ENCODE results near the gene LAG3. TPM values are rescaled to one million over a fixed set of nuclear protein-coding genes. Genes with fewer than 3 reads are reported as not detected.

Gene LAG3
- polyA plus RNA-seq, 1 donor = 0.80 TPM

DNA sequence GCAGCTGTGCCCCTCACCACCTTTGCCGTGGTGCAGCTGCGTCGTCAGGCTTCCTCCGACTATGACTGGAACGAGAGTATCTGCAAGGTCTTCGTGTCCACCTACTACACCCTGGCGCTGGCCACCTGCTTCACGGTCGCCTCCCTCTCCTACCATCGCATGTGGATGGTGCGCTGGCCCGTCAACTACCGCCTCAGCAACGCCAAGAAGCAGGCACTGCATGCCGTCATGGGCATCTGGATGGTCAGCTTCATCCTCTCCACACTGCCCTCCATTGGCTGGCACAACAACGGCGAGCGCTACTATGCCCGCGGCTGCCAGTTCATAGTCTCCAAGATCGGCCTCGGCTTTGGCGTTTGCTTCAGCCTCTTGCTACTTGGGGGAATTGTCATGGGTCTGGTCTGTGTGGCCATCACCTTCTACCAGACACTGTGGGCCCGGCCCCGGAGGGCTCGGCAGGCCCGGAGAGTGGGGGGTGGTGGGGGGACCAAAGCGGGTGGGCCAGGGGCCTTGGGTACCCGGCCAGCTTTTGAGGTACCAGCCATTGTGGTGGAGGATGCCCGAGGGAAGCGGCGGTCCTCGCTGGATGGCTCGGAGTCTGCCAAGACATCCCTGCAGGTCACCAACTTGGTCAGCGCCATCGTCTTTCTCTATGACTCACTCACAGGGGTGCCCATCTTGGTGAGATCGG is 51.9 kb downstream of the LAG3 start:
- DNase-seq = no peak

DNA sequence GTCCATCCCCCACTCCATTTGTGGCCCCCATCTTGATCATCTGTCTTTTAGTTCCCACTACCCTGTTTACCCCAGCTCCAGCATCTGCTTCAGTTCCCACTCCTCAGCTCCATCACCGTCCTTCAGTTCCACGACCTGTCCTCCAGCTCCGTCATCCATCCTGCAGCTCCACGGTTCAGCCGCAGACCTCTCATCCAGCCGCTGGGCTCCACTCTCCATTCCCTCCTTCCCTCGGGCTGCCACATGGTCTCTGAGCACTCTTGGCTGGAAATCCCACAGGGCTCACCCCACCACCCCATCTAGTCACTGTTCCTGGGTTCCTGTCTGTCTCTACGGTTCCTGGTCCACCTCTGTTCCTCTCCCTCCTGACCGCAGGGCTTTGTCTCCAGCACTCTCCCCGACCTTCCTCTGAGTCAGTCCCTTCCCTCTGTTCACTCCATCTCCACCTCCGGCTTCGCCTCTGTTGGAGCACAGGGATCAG is 52.6 kb downstream of the LAG3 start:
- no peak for DNase-seq

DNA sequence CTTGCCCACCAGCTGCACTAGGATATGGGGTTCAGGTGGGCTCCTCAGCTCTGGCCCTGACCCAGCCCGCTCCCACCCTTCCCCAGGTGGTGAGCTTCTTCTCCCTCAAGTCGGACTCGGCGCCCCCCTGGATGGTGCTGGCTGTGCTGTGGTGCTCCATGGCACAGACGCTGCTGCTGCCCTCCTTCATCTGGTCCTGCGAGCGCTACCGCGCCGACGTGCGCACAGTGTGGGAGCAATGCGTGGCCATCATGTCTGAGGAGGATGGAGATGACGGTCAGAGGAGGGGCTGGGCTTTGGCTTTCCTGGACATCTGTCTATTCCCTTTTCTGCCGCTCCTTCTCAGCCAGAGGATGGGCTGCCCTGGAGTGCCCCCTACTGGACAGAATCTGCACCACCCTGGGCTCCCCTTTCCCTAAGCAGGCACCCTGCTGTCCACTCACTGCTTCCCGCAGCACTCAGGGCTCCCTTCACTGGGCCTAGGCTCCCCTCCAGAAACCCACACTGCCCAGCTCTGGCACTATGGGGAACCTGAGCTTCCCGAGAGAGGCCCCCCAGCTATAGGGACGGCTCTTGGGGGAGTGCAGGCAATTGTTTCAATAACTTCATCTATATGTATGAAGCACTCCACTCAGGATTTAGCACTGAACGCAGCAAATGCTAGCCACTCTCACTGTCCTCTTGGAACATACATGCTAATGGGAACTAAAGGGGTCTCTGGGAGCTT is 53.2 kb downstream of the LAG3 start:
- peak; percentile 90 for DNase-seq

DNA sequence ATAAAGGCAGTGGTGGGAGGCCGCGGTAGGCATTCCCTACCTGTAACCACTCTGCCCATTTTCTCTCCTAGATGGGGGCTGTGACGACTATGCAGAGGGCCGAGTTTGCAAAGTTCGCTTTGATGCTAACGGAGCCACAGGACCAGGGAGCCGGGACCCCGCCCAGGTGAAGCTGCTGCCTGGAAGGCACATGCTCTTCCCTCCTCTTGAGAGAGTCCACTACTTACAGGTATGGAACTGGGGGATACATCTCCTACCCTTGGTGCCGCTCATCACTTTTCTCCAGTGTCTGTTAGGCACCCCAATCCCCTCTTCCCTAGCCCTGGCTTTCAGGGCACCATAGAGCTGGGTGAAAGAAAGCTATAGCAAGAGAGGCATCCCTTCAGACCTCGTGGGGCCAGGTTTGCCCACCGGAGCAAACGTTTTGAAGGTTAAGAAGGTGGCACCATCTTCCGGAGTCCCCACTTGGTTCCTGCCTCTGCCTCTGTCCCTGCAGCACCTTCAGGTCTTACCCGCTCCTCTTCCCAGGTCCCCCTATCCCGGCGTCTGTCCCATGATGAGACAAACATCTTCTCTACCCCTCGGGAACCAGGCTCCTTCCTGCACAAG is 53.9 kb downstream of the LAG3 start:
- DNase-seq = no peak

DNA sequence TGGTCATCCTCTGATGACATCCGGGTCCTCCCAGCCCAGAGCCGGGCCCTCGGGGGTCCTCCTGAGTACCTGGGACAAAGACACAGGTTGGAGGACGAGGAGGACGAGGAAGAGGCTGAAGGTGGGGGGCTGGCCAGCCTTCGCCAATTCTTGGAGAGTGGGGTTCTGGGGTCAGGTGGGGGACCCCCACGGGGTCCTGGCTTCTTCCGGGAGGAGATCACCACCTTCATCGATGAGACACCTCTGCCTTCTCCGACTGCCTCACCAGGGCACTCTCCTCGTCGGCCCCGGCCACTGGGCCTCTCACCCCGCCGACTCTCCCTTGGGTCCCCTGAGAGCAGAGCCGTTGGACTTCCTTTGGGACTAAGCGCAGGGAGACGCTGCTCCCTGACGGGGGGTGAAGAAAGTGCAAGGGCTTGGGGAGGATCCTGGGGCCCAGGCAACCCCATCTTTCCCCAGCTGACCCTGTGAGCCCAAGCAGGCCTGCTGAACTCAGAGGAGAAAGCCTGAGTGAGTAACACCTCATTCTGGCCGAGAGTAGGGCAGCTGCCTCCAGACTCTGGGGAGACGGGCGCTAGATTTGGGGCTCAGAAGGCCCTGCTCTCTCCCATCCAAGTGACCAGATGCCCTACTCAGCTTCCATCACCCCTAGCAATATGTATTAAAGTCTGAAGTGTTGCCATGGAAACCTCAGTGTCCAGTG is 54.6 kb downstream of the LAG3 start:
- no peak for DNase-seq

DNA sequence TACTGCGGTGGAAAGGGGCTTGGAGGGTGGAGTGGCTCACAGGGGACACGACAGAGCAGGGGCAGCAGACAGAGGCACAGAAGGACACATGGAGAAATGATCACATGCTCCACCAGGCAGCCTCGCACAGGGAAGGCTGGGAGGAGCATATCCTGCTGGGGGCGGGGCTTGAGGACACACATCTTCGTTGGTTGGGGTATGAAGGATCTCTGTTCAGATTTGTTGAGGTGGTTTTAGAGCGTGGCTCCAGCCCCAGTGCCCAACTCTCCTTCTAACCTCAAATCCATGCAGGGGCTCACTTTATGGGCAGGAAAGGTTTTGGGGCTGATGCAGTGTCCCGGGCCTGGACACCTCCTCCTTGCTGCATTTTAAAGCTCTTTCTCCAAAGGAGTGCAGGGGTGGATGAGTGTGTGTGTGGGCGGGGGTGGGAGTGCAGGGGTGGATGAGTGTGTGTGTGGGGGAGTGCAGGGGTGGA is 55.2 kb downstream of the LAG3 start:
- DNase-seq = peak; percentile 89

Other genes starting within 250 kb of the LAG3 start
- gene GAPDH, start 238.0 kb upstream of the LAG3 start, polyA plus RNA-seq (ENCODE audit: insufficient read length) = 5,261 TPM
- 41.0 TPM for gene IFFO1, start 216.5 kb upstream of the LAG3 start, polyA plus RNA-seq (ENCODE audit: insufficient read length)
- gene NOP2, start 204.2 kb upstream of the LAG3 start, polyA plus RNA-seq (ENCODE audit: insufficient read length) = 25.7 TPM
- gene CHD4, start 165.1 kb upstream of the LAG3 start, polyA plus RNA-seq (ENCODE audit: insufficient read length) = 174 TPM
- gene LPAR5, start 136.6 kb upstream of the LAG3 start, polyA plus RNA-seq (ENCODE audit: insufficient read length) = 2.4 TPM
- 2.9 TPM for gene ACRBP, start 125.1 kb upstream of the LAG3 start, polyA plus RNA-seq (ENCODE audit: insufficient read length)
- gene ING4, start 109.4 kb upstream of the LAG3 start, polyA plus RNA-seq (ENCODE audit: insufficient read length) = 47.6 TPM
- gene ZNF384, start 83.1 kb upstream of the LAG3 start, polyA plus RNA-seq (ENCODE audit: insufficient read length) = 50.4 TPM
- 2.4 TPM for gene PIANP, start 71.7 kb upstream of the LAG3 start, polyA plus RNA-seq (ENCODE audit: insufficient read length)
- gene COPS7A, start 48.5 kb upstream of the LAG3 start, polyA plus RNA-seq (ENCODE audit: insufficient read length) = 65.7 TPM
- 134 TPM for gene MLF2, start 19.4 kb upstream of the LAG3 start, polyA plus RNA-seq (ENCODE audit: insufficient read length)
- 373 TPM for gene PTMS, start 6.2 kb upstream of the LAG3 start, polyA plus RNA-seq (ENCODE audit: insufficient read length)
- gene CD4, start 17.0 kb downstream of the LAG3 start, polyA plus RNA-seq (ENCODE audit: insufficient read length) = 11.1 TPM
- 17.6 TPM for gene GPR162, start 49.3 kb downstream of the LAG3 start, polyA plus RNA-seq (ENCODE audit: insufficient read length)
- gene P3H3, start 55.9 kb downstream of the LAG3 start, polyA plus RNA-seq (ENCODE audit: insufficient read length) = 29.7 TPM
- gene GNB3, start 68.4 kb downstream of the LAG3 start, polyA plus RNA-seq (ENCODE audit: insufficient read length) = 32.6 TPM
- 16.7 TPM for gene CDCA3, start 78.8 kb downstream of the LAG3 start, polyA plus RNA-seq (ENCODE audit: insufficient read length)
- 66.9 TPM for gene USP5, start 79.6 kb downstream of the LAG3 start, polyA plus RNA-seq (ENCODE audit: insufficient read length)
- 1,016 TPM for gene TPI1, start 95.0 kb downstream of the LAG3 start, polyA plus RNA-seq (ENCODE audit: insufficient read length)
- gene SPSB2, start 100.8 kb downstream of the LAG3 start, polyA plus RNA-seq (ENCODE audit: insufficient read length) = 5.9 TPM
- gene LRRC23, start 132.3 kb downstream of the LAG3 start, polyA plus RNA-seq (ENCODE audit: insufficient read length) = 9.3 TPM
- gene ENO2, start 142.1 kb downstream of the LAG3 start, polyA plus RNA-seq (ENCODE audit: insufficient read length) = 4.8 TPM
- 91.2 TPM for gene ATN1, start 155.4 kb downstream of the LAG3 start, polyA plus RNA-seq (ENCODE audit: insufficient read length)
- gene RNU7-1, start 171.3 kb downstream of the LAG3 start, polyA plus RNA-seq (ENCODE audit: insufficient read length) = not detected
- 148 TPM for gene C12orf57, start 171.5 kb downstream of the LAG3 start, polyA plus RNA-seq (ENCODE audit: insufficient read length)
- gene PTPN6, start 178.8 kb downstream of the LAG3 start, polyA plus RNA-seq (ENCODE audit: insufficient read length) = 6.8 TPM
- gene PHB2, start 198.1 kb downstream of the LAG3 start, polyA plus RNA-seq (ENCODE audit: insufficient read length) = 307 TPM
- gene EMG1, start 198.4 kb downstream of the LAG3 start, polyA plus RNA-seq (ENCODE audit: insufficient read length) = 26.6 TPM
- gene LPCAT3, start 246.0 kb downstream of the LAG3 start, polyA plus RNA-seq (ENCODE audit: insufficient read length) = 18.6 TPM